Neuronal stem cell (in vitro differentiated cells): ENCODE data around the gene LIMA1.

Experiments used
- DNase-seq: peaks from one replicate; pipeline ENCODE4 v3.0.0-alpha.2; 2013; ENCODE audit warnings: low spot score
- H2AFZ ChIP-seq: one replicate; pipeline ENCODE4 v1.6.1; 2013; ENCODE audit warnings: mild to moderate bottlenecking, low read length, inconsistent platforms
- H2AK5ac ChIP-seq: 2 replicates; pipeline ENCODE4 v1.6.1; 2013; ENCODE audit warnings: low read depth, mild to moderate bottlenecking, inconsistent platforms, low read length, moderate library complexity, mixed read lengths
- H2BK120ac ChIP-seq: 2 replicates; pipeline ENCODE4 v1.6.1; 2013; ENCODE audit warnings: low read depth, mild to moderate bottlenecking, inconsistent platforms, low read length, moderate library complexity, mixed read lengths
- H2BK12ac ChIP-seq: one replicate; pipeline ENCODE4 v1.6.1; 2013; ENCODE audit warnings: low read length, inconsistent platforms
- H2BK15ac ChIP-seq: 2 replicates; pipeline ENCODE4 v1.6.1; 2013; ENCODE audit warnings: mild to moderate bottlenecking, low read length, inconsistent platforms, mixed read lengths
- H2BK5ac ChIP-seq: one replicate; pipeline ENCODE4 v1.6.1; 2013; ENCODE audit warnings: inconsistent platforms, mild to moderate bottlenecking, low read length, moderate library complexity
- H3K14ac ChIP-seq: one replicate; pipeline ENCODE4 v1.6.1; 2013; ENCODE audit warnings: low read length, inconsistent platforms
- H3K18ac ChIP-seq: 2 replicates; pipeline ENCODE4 v1.6.1; 2013; ENCODE audit warnings: low read length, inconsistent platforms
- H3K23ac ChIP-seq: 2 replicates; pipeline ENCODE4 v1.6.1; 2013; ENCODE audit warnings: low read depth, mild to moderate bottlenecking, mixed read lengths, low read length, inconsistent platforms; ENCODE audit not compliant: poor library complexity
- H3K27ac ChIP-seq: replicated peaks from 3 replicates; pipeline ENCODE4 v1.5.1; 2013; ENCODE audit warnings: low read length, inconsistent platforms
- H3K27me3 ChIP-seq, 3 experiments: 2 replicates each; pipeline ENCODE4 v1.6.1; 2013; ENCODE audit warnings: low read length in 3 of 3, mild to moderate bottlenecking in 2 of 3, inconsistent platforms in 1 of 3, low read depth in 1 of 3, mixed read lengths in 1 of 3, moderate library complexity in 1 of 3; ENCODE audit not compliant: control insufficient read depth in 3 of 3, insufficient read depth in 3 of 3
- H3K36me3 ChIP-seq, 2 donors: replicated peaks in 1 of 2; 2 replicates each; pipeline ENCODE4 v1.6.1; 2013; ENCODE audit warnings: low read length in 2 of 2; ENCODE audit not compliant: control insufficient read depth in 2 of 2, insufficient read depth in 2 of 2
- H3K4ac ChIP-seq: 2 replicates; pipeline ENCODE4 v1.6.1; 2013; ENCODE audit warnings: inconsistent platforms, mild to moderate bottlenecking, low read length, moderate library complexity
- H3K4me1 ChIP-seq, 2 donors: 1 replicate in 1 of 2; 2 replicates in 1 of 2; pipeline ENCODE4 v1.6.1; 2013; ENCODE audit warnings: low read length in 2 of 2, low read depth in 1 of 2; ENCODE audit not compliant: control insufficient read depth in 2 of 2, insufficient read depth in 1 of 2
- H3K4me2 ChIP-seq: one replicate; pipeline ENCODE4 v1.6.1; 2013; ENCODE audit warnings: mild to moderate bottlenecking, low read length, inconsistent platforms; ENCODE audit not compliant: insufficient read depth, poor library complexity, severe bottlenecking
- H3K4me3 ChIP-seq, 2 donors: 2 replicates each; pipeline ENCODE4 v1.5.1; 2013; ENCODE audit warnings: low read length in 2 of 2, mild to moderate bottlenecking in 2 of 2, inconsistent platforms in 1 of 2, moderate library complexity in 1 of 2
- H3K79me1 ChIP-seq: one replicate; pipeline ENCODE4 v1.6.1; 2013; ENCODE audit warnings: low read depth, mild to moderate bottlenecking, inconsistent platforms, low read length, moderate library complexity
- H3K9ac ChIP-seq: one replicate; pipeline ENCODE4 v1.6.1; 2013; ENCODE audit warnings: mild to moderate bottlenecking, low read depth, low read length, inconsistent platforms; ENCODE audit not compliant: poor library complexity
- H3K9me3 ChIP-seq, 2 donors: replicated peaks in 1 of 2; 2 replicates each; pipeline versions ENCODE3 to v1.6.1; 2013; ENCODE audit warnings: low read length in 2 of 2, mild to moderate bottlenecking in 2 of 2, inconsistent platforms in 1 of 2, low read depth in 1 of 2, mixed read lengths in 1 of 2, moderate library complexity in 1 of 2; ENCODE audit not compliant: control insufficient read depth in 2 of 2, insufficient read depth in 1 of 2
- H4K8ac ChIP-seq: one replicate; pipeline ENCODE4 v1.6.1; 2013; ENCODE audit warnings: low read depth, mild to moderate bottlenecking, inconsistent platforms, low read length, moderate library complexity
- H4K91ac ChIP-seq: one replicate; pipeline ENCODE4 v1.6.1; 2013; ENCODE audit warnings: low read length, low read depth, mild to moderate bottlenecking, inconsistent platforms; ENCODE audit not compliant: poor library complexity
- WGBS, 2 donors: extraction: QIAGEN DNeasy Blood & Tissue Kit; methylation state at CpG; one replicate each; pipeline ENCODE4 v1.1.7; 2013; ENCODE audit warnings: missing lambda C conversion rate in 2 of 2, mixed read lengths in 1 of 2; ENCODE audit not compliant: insufficient read length in 2 of 2, insufficient replicate concordance in 1 of 2; ENCODE audit errors: extremely low coverage in 2 of 2; 5-methylcytosine and 5-hydroxymethylcytosine counted together

Gene LIMA1

DNA sequence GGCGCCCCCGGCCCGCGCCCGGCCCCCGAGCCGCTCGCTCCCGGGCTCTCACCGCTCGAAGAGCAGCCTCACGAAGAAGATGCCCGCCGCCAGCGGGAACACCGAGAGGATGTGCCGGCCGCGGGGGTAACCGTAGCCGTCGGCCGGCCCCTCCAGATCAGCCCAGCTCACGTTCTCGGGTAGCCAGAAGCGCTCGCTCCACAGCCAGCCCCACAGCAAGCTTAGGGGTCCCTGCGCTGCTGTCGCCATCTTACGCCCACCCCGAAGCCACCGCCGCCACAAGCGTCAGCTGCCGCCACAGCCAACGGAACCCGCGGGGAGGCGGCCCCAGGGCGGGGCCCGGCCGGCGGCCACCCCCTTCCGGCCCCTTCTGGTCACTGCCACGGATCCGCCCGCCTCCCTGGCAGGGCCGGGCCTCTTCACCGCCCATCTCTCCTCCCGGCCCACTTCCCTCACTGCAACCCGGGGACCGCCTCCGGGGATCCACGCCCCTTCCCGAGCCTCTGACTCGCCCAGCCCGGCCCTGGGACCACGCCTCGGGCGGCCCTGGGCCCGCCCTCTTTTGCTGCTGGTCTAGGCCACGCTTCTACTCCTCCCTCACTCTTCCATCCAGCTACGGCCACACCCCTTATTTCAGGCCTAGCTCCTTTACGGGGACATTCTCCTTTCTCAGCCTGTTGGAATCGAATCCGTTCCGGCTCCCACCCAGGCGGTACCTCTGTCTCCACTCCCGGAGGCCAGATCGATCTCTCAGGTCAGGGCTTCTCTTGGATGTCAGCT, 116.1 kb downstream of the LIMA1 start, which contains the start of gene CERS5:
TSS of gene CERS5 (minus strand) at position 321 of the 780 bp plus-strand sequence. CDS start at position 249, 72 bp downstream.
- Histone ChIP-seq H3K79me1 (no peaks in the 10 kb centered on the region), H4K8ac (no peak within 1 kb of the TSS), H2AFZ (peak within 1 kb of the TSS; percentile 99), H3K4ac (no peak within 1 kb of the TSS), H3K4me2 (peak within 1 kb of the TSS; percentile 58), H2BK120ac (no peak within 1 kb of the TSS), H3K18ac (peak within 1 kb of the TSS; percentile 98), H4K91ac (no peak within 1 kb of the TSS), H2BK5ac (peak within 1 kb of the TSS; percentile 97), H3K27ac (peak within 1 kb of the TSS; percentile 98), H3K9ac (peak within 1 kb of the TSS; percentile 65), H3K36me3 (peaks cover 0 to 11% of the 10 kb centered on the region in 2 donors), H3K27me3 (no peaks in the 10 kb centered on the region), H3K4me1 (no peaks in the 10 kb centered on the region), H2BK12ac (peak within 1 kb of the TSS; percentile 46), H3K9me3 (peaks cover 0 to 15% of the 10 kb centered on the region in 2 donors), H2AK5ac (no peak within 1 kb of the TSS), H3K23ac (peak within 1 kb of the TSS; percentile 57), H3K4me3 (peak within 1 kb of the TSS; percentile 86 to 95), H2BK15ac (peak within 1 kb of the TSS; percentile 77), H3K14ac (peak within 1 kb of the TSS; percentile 87)
- no CpG with 5 or more reads among the region's 70 CpGs for WGBS, 2 donors
- peak; percentile 98 for DNase-seq

DNA sequence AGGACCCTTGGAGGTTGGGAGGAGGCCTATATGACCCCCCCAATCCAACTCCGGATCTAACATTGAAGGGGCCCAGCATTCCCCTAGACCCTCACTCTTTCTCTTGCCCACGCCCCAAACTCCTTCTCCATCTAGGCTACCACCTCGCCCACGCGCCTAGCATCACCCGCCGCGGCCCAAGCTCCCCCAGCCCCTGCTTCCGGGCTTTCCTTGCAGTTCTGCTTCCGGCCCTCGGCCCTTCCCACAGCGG, 116.6 kb downstream of the LIMA1 start:
- H2BK5ac ChIP-seq: peak overlapping the region; percentile 97
- no CpG with 5 or more reads among the region's 12 CpGs for WGBS, 2 donors
- peak overlapping the region; percentile 58 for H3K4me2 ChIP-seq
- peak overlapping the region; percentile 65 for H3K9ac ChIP-seq
- no peaks in the 10 kb centered on the region for H3K79me1 ChIP-seq
- H2AK5ac ChIP-seq: no peak overlapping the region
- H3K14ac ChIP-seq: peak overlapping the region; percentile 87
- H3K4ac ChIP-seq: no peak overlapping the region
- no peak overlapping the region for H4K8ac ChIP-seq
- no peak overlapping the region for H2BK12ac ChIP-seq
- peaks cover 0 to 11% of the 10 kb centered on the region in 2 donors for H3K36me3 ChIP-seq
- H3K4me1 ChIP-seq: no peaks in the 10 kb centered on the region
- peak overlapping the region; percentile 98 for H3K18ac ChIP-seq
- H2BK120ac ChIP-seq: no peak overlapping the region
- no peaks in the 10 kb centered on the region for H3K27me3 ChIP-seq
- no peak overlapping the region for H4K91ac ChIP-seq
- DNase-seq: no peak
- peak overlapping the region; percentile 77 for H2BK15ac ChIP-seq
- H3K23ac ChIP-seq: peak overlapping the region; percentile 57
- H3K27ac ChIP-seq: peak overlapping the region; percentile 98
- peaks cover 0 to 13% of the 10 kb centered on the region in 2 donors for H3K9me3 ChIP-seq
- peak overlapping the region; percentile 86 to 95 for H3K4me3 ChIP-seq
- H2AFZ ChIP-seq: peak overlapping the region; percentile 99

DNA sequence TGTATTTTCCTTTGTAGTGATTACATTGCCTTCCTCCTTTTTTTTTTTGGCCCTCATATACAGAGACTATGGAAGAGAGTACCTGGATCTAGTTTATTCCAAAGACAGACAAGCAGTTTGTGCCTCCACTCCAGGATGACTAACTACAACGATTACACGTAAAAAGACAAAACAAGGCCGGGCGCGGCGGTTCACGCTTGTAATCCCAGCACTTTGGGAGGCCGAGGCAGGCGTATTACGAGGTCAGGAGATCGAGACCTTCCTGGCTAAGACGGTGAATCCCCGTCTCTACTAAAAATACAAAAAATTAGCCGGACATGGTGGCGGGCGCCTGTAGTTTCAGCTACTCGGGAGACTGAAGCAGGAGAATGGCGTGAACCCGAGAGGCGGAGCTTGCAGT, 118.4 kb downstream of the LIMA1 start:
- Histone ChIP-seq H3K4me1 (no peaks in the 10 kb centered on the region), H3K14ac (no peak overlapping the region), H3K4ac (no peak overlapping the region), H3K4me3 (no peak overlapping the region), H4K8ac (no peak overlapping the region), H2BK5ac (no peak overlapping the region), H3K36me3 (peaks cover 0 to 15% of the 10 kb centered on the region in 2 donors), H3K4me2 (no peak overlapping the region), H3K79me1 (no peaks in the 10 kb centered on the region), H3K23ac (no peak overlapping the region), H3K9ac (no peak overlapping the region), H3K27me3 (no peaks in the 10 kb centered on the region), H2AK5ac (no peak overlapping the region), H2BK120ac (no peak overlapping the region), H2BK12ac (no peak overlapping the region), H3K27ac (no peak overlapping the region), H2AFZ (no peak overlapping the region), H2BK15ac (no peak overlapping the region), H3K18ac (no peak overlapping the region), H3K9me3 (peaks cover 0 to 9% of the 10 kb centered on the region in 2 donors), H4K91ac (no peak overlapping the region)
- DNase-seq: no peak
- WGBS, 2 donors: no CpG with 5 or more reads among the region's 20 CpGs

DNA sequence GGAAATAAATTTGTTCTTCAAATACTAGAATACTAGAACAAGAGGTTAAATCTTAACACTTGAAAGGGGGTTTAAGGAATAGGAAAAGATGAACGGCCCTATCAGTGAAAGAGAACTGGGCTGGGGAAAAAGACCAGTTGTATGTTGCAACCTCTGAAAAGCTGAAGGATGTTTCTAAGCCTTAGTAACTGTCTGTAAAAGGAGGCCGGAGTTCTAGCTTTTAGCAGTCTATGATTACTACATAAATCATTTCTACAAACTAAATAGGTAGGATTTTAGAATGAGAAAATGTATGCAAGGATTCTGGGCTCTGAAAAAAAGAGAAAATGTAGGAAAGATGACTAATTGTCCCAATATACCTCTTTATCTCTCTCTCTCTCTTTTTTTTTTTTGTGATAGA, 121.1 kb downstream of the LIMA1 start:
- no CpG with 5 or more reads among the region's 2 CpGs for WGBS, 2 donors
- H3K14ac ChIP-seq: no peak overlapping the region
- H3K4me1 ChIP-seq: no peaks in the 10 kb centered on the region
- H2AFZ ChIP-seq: no peak overlapping the region
- no peak overlapping the region for H2BK120ac ChIP-seq
- H3K9ac ChIP-seq: no peak overlapping the region
- no peak overlapping the region for H2AK5ac ChIP-seq
- no peak overlapping the region for H2BK15ac ChIP-seq
- H4K8ac ChIP-seq: no peak overlapping the region
- H2BK5ac ChIP-seq: no peak overlapping the region
- no peak overlapping the region for H2BK12ac ChIP-seq
- no peaks in the 10 kb centered on the region for H3K79me1 ChIP-seq
- DNase-seq: no peak
- H3K27me3 ChIP-seq: no peaks in the 10 kb centered on the region
- H3K23ac ChIP-seq: no peak overlapping the region
- no peak overlapping the region for H3K4me2 ChIP-seq
- no peak overlapping the region for H4K91ac ChIP-seq
- H3K4me3 ChIP-seq: no peak overlapping the region
- H3K9me3 ChIP-seq: no peaks in the 10 kb centered on the region
- no peak overlapping the region for H3K4ac ChIP-seq
- no peak overlapping the region for H3K27ac ChIP-seq
- peaks cover 0 to 31% of the 10 kb centered on the region in 2 donors for H3K36me3 ChIP-seq
- H3K18ac ChIP-seq: no peak overlapping the region
